K562 (cell line): ENCODE measurements around the gene HSPA8. TPM values are rescaled to one million over a fixed set of nuclear protein-coding genes. Genes with fewer than 3 reads are reported as not detected.

ENCODE experiments used
- ARID1B ChIP-seq: fragments of 450-650 bp; IDR thresholded peaks from 2 replicates; pipeline ENCODE4 v1.6.1; 2016; ENCODE audit warnings: antibody characterized with exemption, mild to moderate bottlenecking, inconsistent platforms
- BHLHE40 ChIP-seq: IDR thresholded peaks from 2 replicates; pipeline ENCODE4 v1.6.1; 2011; ENCODE audit warnings: low read length, improper control_type of control experiment
- CHD1 ChIP-seq: fragments of 200-600 bp; sonication (generic); IDR thresholded peaks from one replicate; pipeline ENCODE4 v1.6.1; 2012; ENCODE audit warnings: mild to moderate bottlenecking, moderate library complexity, low read length, inconsistent platforms
- DMBX1 ChIP-seq: fragments of 250-450 bp; sonication (Bioruptor Pico); IDR thresholded peaks from 2 replicates; pipeline ENCODE4 v1.8.0; 2022; ENCODE audit warnings: inconsistent platforms, mild to moderate bottlenecking, moderate library complexity, borderline replicate concordance
- FOXK2 ChIP-seq, 2 experiments: fragments of 450-650 bp; IDR thresholded peaks in 1 of 2; conservative IDR thresholded peaks in 1 of 2; 2 replicates each; pipeline ENCODE4 v1.6.1; 2016; ENCODE audit warnings: low read depth in 2 of 2, mild to moderate bottlenecking in 1 of 2
- GATA2 ChIP-seq: sonication (generic); formaldehyde crosslinking; IDR thresholded peaks from 2 replicates; pipeline ENCODE4 v1.4.0; 2020; ENCODE audit warnings: mild to moderate bottlenecking, missing genetic modification reagents
- HDAC2 ChIP-seq: fragments of 450-650 bp; IDR thresholded peaks from 2 replicates; pipeline ENCODE4 v1.6.1; 2016; ENCODE audit warnings: mild to moderate bottlenecking
- HNRNPK ChIP-seq: fragments of 200-400 bp; formaldehyde crosslinking; IDR thresholded peaks from one replicate; pipeline ENCODE4 v1.6.1; 2018; ENCODE audit warnings: mild to moderate bottlenecking, low read depth, low read length; ENCODE audit not compliant: poor library complexity, severe bottlenecking
- NFIC ChIP-seq: fragments of 450-650 bp; IDR thresholded peaks from 2 replicates; pipeline ENCODE4 v1.6.1; 2017; ENCODE audit warnings: mild to moderate bottlenecking, inconsistent platforms
- NR2C1 ChIP-seq, 2 experiments: fragments of 450-650 bp; IDR thresholded peaks; 2 replicates each; pipeline ENCODE4 v1.6.1; 2017; ENCODE audit warnings: mild to moderate bottlenecking in 2 of 2, antibody characterized with exemption in 1 of 2, inconsistent platforms in 1 of 2, missing compliant biosample characterization in 1 of 2, missing genetic modification characterization in 1 of 2
- PCBP2 ChIP-seq: fragments of 200-400 bp; formaldehyde crosslinking; IDR thresholded peaks from 2 replicates; pipeline ENCODE4 v1.6.1; 2018; ENCODE audit warnings: low read length, low read depth, mild to moderate bottlenecking, moderate library complexity; ENCODE audit not compliant: poor library complexity, severe bottlenecking
- PYGO2 ChIP-seq: fragments of 450-650 bp; IDR thresholded peaks from 2 replicates; pipeline ENCODE4 v1.6.1; 2016; ENCODE audit warnings: mild to moderate bottlenecking, missing genetic modification characterization, moderate library complexity, missing compliant biosample characterization
- RBM14 ChIP-seq: fragments of 200-400 bp; formaldehyde crosslinking; IDR thresholded peaks from 2 replicates; pipeline ENCODE4 v1.6.1; 2018; ENCODE audit warnings: low read depth, mild to moderate bottlenecking, low read length, moderate library complexity, borderline replicate concordance; ENCODE audit not compliant: insufficient read depth
- SAP30 ChIP-seq: fragments of 200-600 bp; sonication (generic); IDR thresholded peaks from 2 replicates; pipeline ENCODE4 v1.6.1; 2012; ENCODE audit warnings: borderline replicate concordance, low read depth, mild to moderate bottlenecking, moderate library complexity, low read length, control low read depth, inconsistent platforms; ENCODE audit not compliant: insufficient read depth, poor library complexity, severe bottlenecking
- SNIP1 ChIP-seq: fragments of 450-650 bp; IDR thresholded peaks from 2 replicates; pipeline ENCODE4 v1.7.1; 2017; ENCODE audit warnings: low read depth, mild to moderate bottlenecking
- SP2 ChIP-seq: IDR thresholded peaks from 2 replicates; pipeline ENCODE4 v1.6.1; 2011; ENCODE audit warnings: mild to moderate bottlenecking, low read depth, low read length, moderate library complexity; ENCODE audit not compliant: poor library complexity, severe bottlenecking; ENCODE audit errors: extremely low read depth
- SRSF7 ChIP-seq: fragments of 200-400 bp; formaldehyde crosslinking; optimal IDR thresholded peaks from 2 replicates; pipeline ENCODE3; 2017; ENCODE audit warnings: mild to moderate bottlenecking, low read depth, low read length
- TEAD4 ChIP-seq, 2 experiments: sonication (generic) in 1 of 2; formaldehyde crosslinking in 1 of 2; IDR thresholded peaks; 2 replicates each; pipeline versions ENCODE4 v1.6.1 to v1.8.0; 2012 to 2022; ENCODE audit warnings: borderline replicate concordance in 1 of 2, inconsistent platforms in 1 of 2, low read length in 1 of 2, mild to moderate bottlenecking in 1 of 2, missing genetic modification reagents in 1 of 2
- ZBED1 ChIP-seq: IDR thresholded peaks from 2 replicates; pipeline ENCODE4 v1.6.1; 2014
- ZNF184 ChIP-seq: sonication (generic); formaldehyde crosslinking; IDR thresholded peaks from 2 replicates; pipeline ENCODE4 v1.5.0; 2020; ENCODE audit warnings: missing genetic modification reagents
- ZNF212 ChIP-seq: fragments of 450-650 bp; formaldehyde crosslinking; IDR thresholded peaks from 2 replicates; pipeline ENCODE4 v1.4.0; 2020; ENCODE audit warnings: mild to moderate bottlenecking
- ZNF23 ChIP-seq: fragments of 250-450 bp; sonication (Bioruptor Pico); IDR thresholded peaks from 2 replicates; pipeline ENCODE4 v1.4.0; 2020; ENCODE audit warnings: mild to moderate bottlenecking
- ZNF263 ChIP-seq: sonication (generic); formaldehyde crosslinking; IDR thresholded peaks from 2 replicates; pipeline ENCODE4 v1.8.0; 2022; ENCODE audit warnings: mild to moderate bottlenecking, missing genetic modification reagents, borderline replicate concordance
- ZNF583 ChIP-seq: fragments of 250-450 bp; sonication (Bioruptor Pico); IDR thresholded peaks from 2 replicates; pipeline ENCODE4 v1.4.0; 2020
- ZNF696 ChIP-seq: fragments of 250-450 bp; sonication (Bioruptor Pico); conservative IDR thresholded peaks from 2 replicates; pipeline ENCODE4 v1.4.0; 2020; ENCODE audit warnings: mild to moderate bottlenecking, moderate library complexity
- polyA plus RNA-seq, 8 experiments: library from polyadenylated mRNA; depleted of rRNA in 4 of 8; stranded (reverse) in 5 of 8; unstranded in 3 of 8; fragments of >200 nt; fragmentation: Nextera tagmentation in 2 of 8; fragmentation: Illumina TruSeq in 1 of 8; extraction: Ambion mirVana in 2 of 8; extraction: Trizol in 1 of 8; gene quantifications; 2 replicates each; pipeline versions ENCODE4 v1.2.1 to v1.2.3, GENCODE V29; 2011 to 2014; ENCODE audit warnings: inconsistent platforms in 1 of 8, missing spikeins in 1 of 8
- total RNA-seq, 7 experiments: library from RNA; depleted of rRNA in 6 of 7; stranded (reverse); fragments of >200 nt in 6 of 7; fragmentation: Illumina TruSeq in 2 of 7; extraction: Trizol in 2 of 7; gene quantifications; 2 replicates each; pipeline versions ENCODE4 v1.2.1 to v1.2.3, GENCODE V29; 2011 to 2021; ENCODE audit warnings: low replicate concordance in 1 of 7
- TF ChIP-seq, protein P1 (sequence below), 2 experiments: fragments of 150-350 bp in 1 of 2; IDR thresholded peaks; 2 replicates each; pipeline ENCODE4 v1.6.1; 2012 to 2016; ENCODE audit warnings: low read depth in 2 of 2, low read length in 2 of 2, mild to moderate bottlenecking in 1 of 2, moderate library complexity in 1 of 2

HSPA8 gene
- total and polyA plus RNA-seq, 9 of the 15 experiments (the other 6 are each of a cell fraction or from before 2014, with no cell fraction given) = 1,250 to 3,966 (median 2,773) TPM

DNA sequence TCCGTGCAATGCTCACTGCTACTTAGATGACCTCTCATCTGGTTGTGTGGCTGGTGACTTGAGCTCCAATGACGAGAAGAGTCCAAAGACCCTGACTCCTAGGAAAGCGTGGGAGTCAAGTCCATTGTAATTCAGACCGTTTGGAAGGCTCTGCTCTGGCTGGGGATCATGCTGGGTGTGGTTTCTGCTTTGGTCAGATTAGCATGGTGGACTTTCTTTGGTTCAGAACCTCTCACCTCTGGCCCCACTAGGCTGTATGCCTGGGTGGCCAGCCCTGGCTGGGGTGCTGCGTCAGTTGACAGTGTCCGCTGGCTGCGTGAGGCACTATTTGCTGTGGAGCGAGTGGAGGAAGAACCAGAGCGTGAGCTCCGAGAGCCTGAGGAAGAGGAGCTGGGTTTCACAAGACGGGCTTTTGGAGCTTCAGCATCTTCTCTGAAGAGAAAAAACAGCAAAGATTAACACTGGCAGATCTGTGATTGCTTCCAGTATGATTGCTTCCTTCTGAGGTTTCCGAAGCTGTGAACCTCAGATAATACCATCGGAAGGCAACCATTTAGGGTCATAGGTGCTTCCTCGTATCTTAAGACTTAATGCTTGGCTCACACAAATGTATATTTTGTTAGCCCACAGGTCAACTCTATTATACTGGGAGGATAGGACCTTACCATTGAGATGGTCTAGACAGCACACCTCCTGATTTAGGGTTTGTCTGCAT lies 11.6 kb upstream of the HSPA8 start (continued):
- no peak for TF ChIP-seq NR2C1 (IDR thresholded peaks at IDR 0.05)
- TF ChIP-seq NR2C1 (tag; IDR thresholded peaks at IDR 0.05) = 0 out of 2 replicates have a peak, but pooled peaks have one; percentile 28
- no peak for TF ChIP-seq ZNF23 (CRISPR knock-in tag)
- TF ChIP-seq ZBED1 = no peak
- no peak for TF ChIP-seq ZNF212 (CRISPR knock-in tag)
- TF ChIP-seq SNIP1 = no peak
- TF ChIP-seq ZNF583 (CRISPR knock-in tag) = no peak
- TF ChIP-seq RBM14 = no peak
- peak; percentile 51 for TF ChIP-seq ARID1B
- TF ChIP-seq HNRNPK = no peak
- no peak for TF ChIP-seq SAP30
- TF ChIP-seq CHD1 = no peak
- no peak for TF ChIP-seq DMBX1 (CRISPR knock-in tag)
- no peak for TF ChIP-seq FOXK2 (conservative IDR thresholded peaks at IDR 0.05 in 1 of 2, IDR thresholded peaks at IDR 0.05 in 1 of 2; ENCODE audit: low read depth in 2 of 2)
- no peak for TF ChIP-seq BHLHE40
- TF ChIP-seq, protein P1, sequence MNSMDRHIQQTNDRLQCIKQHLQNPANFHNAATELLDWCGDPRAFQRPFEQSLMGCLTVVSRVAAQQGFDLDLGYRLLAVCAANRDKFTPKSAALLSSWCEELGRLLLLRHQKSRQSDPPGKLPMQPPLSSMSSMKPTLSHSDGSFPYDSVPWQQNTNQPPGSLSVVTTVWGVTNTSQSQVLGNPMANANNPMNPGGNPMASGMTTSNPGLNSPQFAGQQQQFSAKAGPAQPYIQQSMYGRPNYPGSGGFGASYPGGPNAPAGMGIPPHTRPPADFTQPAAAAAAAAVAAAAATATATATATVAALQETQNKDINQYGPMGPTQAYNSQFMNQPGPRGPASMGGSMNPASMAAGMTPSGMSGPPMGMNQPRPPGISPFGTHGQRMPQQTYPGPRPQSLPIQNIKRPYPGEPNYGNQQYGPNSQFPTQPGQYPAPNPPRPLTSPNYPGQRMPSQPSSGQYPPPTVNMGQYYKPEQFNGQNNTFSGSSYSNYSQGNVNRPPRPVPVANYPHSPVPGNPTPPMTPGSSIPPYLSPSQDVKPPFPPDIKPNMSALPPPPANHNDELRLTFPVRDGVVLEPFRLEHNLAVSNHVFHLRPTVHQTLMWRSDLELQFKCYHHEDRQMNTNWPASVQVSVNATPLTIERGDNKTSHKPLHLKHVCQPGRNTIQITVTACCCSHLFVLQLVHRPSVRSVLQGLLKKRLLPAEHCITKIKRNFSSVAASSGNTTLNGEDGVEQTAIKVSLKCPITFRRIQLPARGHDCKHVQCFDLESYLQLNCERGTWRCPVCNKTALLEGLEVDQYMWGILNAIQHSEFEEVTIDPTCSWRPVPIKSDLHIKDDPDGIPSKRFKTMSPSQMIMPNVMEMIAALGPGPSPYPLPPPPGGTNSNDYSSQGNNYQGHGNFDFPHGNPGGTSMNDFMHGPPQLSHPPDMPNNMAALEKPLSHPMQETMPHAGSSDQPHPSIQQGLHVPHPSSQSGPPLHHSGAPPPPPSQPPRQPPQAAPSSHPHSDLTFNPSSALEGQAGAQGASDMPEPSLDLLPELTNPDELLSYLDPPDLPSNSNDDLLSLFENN (IDR thresholded peaks at IDR 0.05; ENCODE audit: low read depth in 2 of 2, low read length in 2 of 2) = no peak
- no peak for TF ChIP-seq PCBP2
- no peak for TF ChIP-seq PYGO2 (tag)
- TF ChIP-seq ZNF184 = no peak
- TF ChIP-seq GATA2 (CRISPR knock-in tag) = 0 out of 2 replicates have a peak, but pooled peaks have one; percentile 26
- TF ChIP-seq SRSF7 = no peak
- TF ChIP-seq SP2 = no peak
- 0 out of 2 replicates have a peak, but pooled peaks have one; percentile 18 for TF ChIP-seq NFIC
- peak; percentile 73 for TF ChIP-seq HDAC2
- TF ChIP-seq ZNF696 (CRISPR knock-in tag) = no peak
- TF ChIP-seq TEAD4 (IDR thresholded peaks at IDR 0.05; ENCODE audit: low read length) = peak; percentile 37; the same call in 1 of the 2 replicates
- no peak for TF ChIP-seq TEAD4 (CRISPR knock-in tag; IDR thresholded peaks at IDR 0.05; ENCODE audit: borderline replicate concordance)
- no peak for TF ChIP-seq ZNF263 (CRISPR knock-in tag)
